SK-N-MC (cell line): ENCODE measurements around the gene ARSB.

Experiments used
- DNase-seq: peaks from one replicate; pipeline ENCODE4 v3.0.0-alpha.2; 2011; ENCODE audit warnings: low read depth, low spot score
- H3K27ac ChIP-seq: fragments of 200-600 bp; sonication (generic); 2 replicates; pipeline ENCODE4 v1.5.1; 2016; ENCODE audit warnings: mixed run types
- H3K36me3 ChIP-seq: fragments of 200-600 bp; sonication (generic); 2 replicates; pipeline ENCODE4 v1.6.1; 2017; ENCODE audit warnings: antibody characterized with exemption, low read length, mixed read lengths; ENCODE audit not compliant: insufficient read depth
- H3K4me3 ChIP-seq: fragments of 200-600 bp; sonication (generic); 2 replicates; pipeline ENCODE4 v1.5.1; 2016
- H3K9ac ChIP-seq: fragments of 200-600 bp; sonication (generic); 2 replicates; pipeline ENCODE4 v1.8.0; 2017; ENCODE audit warnings: mixed run types, mixed read lengths; ENCODE audit not compliant: insufficient read length
- H3K9me3 ChIP-seq: fragments of 200-600 bp; sonication (generic); 2 replicates; pipeline ENCODE4 v1.6.1; 2017; ENCODE audit warnings: low read depth, mild to moderate bottlenecking, antibody characterized with exemption, low read length, moderate library complexity, mixed read lengths
- EZH2 ChIP-seq: fragments of 200-600 bp; sonication (generic); IDR thresholded peaks from one replicate; pipeline ENCODE4 v1.6.1; 2017; ENCODE audit warnings: antibody characterized with exemption
- FOXP2 ChIP-seq: optimal IDR thresholded peaks from 2 replicates; pipeline ENCODE3; 2011; ENCODE audit warnings: mild to moderate bottlenecking, moderate library complexity; ENCODE audit not compliant: insufficient read depth; ENCODE audit errors: extremely low read length, control extremely low read depth
- POLR2AphosphoS5 ChIP-seq: IDR thresholded peaks from 2 replicates; pipeline ENCODE4 v1.6.1; 2012; ENCODE audit warnings: mild to moderate bottlenecking, low read depth, low read length, borderline replicate concordance

The ARSB gene

GRCh38 chr5:78830528-78831046 lies 154.5 kb downstream of the ARSB start:
- Histone ChIP-seq H3K27ac (no peak overlapping the region), H3K9ac (no peak overlapping the region), H3K9me3 (no peaks in the 10 kb centered on the region), H3K36me3 (no peaks in the 10 kb centered on the region), H3K4me3 (no peak overlapping the region)
- no peak for DNase-seq
- no peak for TF ChIP-seq EZH2
- TF ChIP-seq FOXP2 = no peak
- no peak for TF ChIP-seq POLR2AphosphoS5

DNA sequence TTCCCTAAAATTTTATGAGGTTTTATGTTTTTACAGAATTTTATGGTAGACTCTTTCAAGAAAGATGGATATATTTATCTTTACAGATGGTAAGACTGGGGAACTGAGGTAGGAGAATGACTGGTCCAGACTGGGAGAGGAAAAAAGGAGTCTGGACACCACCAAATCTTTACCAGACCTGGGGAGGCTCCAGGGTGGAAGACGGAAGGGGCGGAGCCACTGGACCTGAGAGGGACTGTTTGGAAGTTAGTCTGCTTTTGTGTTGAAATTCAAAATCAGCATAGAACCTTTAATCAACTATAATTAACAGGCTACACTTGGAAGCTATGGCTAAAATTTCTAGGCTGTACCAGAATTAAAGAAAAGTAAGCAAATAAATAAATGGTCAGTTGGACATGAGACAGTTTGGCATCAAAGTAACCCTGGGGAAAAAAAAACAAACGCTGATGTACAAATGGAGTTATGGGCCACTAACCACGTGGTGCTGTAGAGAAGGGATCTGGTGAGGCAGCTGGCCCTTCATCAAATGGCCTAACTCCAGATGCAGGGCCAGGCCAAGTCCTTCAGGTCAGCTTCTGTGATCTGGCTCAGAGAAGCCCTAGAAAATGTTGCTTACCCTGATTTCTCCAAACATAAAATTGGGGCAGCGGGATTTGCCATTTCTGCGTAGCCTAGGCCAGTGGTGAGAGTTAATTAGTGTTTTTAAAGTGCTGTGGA lies 155.1 kb downstream of the ARSB start:
- H3K4me3 ChIP-seq = no peak overlapping the region
- TF ChIP-seq EZH2 (no peak), POLR2AphosphoS5 (no peak), FOXP2 (no peak)
- no peaks in the 10 kb centered on the region for H3K36me3 ChIP-seq
- no peaks in the 10 kb centered on the region for H3K9me3 ChIP-seq
- H3K9ac ChIP-seq = no peak overlapping the region
- no peak overlapping the region for H3K27ac ChIP-seq
- no peak for DNase-seq

DNA sequence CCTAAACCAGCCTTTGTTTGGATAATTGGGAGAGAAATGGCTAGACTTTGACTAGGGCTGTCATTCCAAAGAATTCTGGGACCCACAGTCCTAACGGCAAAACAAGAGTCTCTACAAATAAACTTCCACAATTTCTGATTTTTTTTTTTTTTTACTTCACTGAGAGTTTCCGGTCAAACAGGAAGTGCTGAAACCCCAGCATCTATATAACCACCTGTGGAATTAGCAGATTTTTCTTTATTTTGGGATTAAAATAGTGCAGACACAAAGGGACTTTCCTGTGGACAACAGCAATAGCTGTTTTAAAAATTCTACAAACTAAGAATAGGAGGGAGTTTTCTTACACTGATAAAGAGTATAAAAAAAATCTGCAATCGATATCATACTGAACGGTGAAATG lies 157.4 kb downstream of the ARSB start:
- TF ChIP-seq POLR2AphosphoS5 = no peak
- TF ChIP-seq EZH2 = no peak
- TF ChIP-seq FOXP2 = no peak
- H3K9ac ChIP-seq = no peak overlapping the region
- H3K4me3 ChIP-seq = no peak overlapping the region
- no peak for DNase-seq
- no peaks in the 10 kb centered on the region for H3K36me3 ChIP-seq
- no peak overlapping the region for H3K27ac ChIP-seq
- no peaks in the 10 kb centered on the region for H3K9me3 ChIP-seq

GRCh38 chr5:78824831-78825281 lies 160.3 kb downstream of the ARSB start:
- Histone ChIP-seq H3K9me3 (no peaks in the 10 kb centered on the region), H3K36me3 (no peaks in the 10 kb centered on the region), H3K4me3 (no peak overlapping the region), H3K27ac (peak overlapping the region; percentile 16; the same call in 1 of the 2 replicates), H3K9ac (no peak overlapping the region)
- no peak for TF ChIP-seq POLR2AphosphoS5
- no peak for TF ChIP-seq EZH2
- TF ChIP-seq FOXP2 = no peak
- no peak for DNase-seq

GRCh38 chr5:78823196-78823595 lies 161.9 kb downstream of the ARSB start:
- DNase-seq = no peak
- no peak for TF ChIP-seq POLR2AphosphoS5
- TF ChIP-seq EZH2 = no peak
- TF ChIP-seq FOXP2 = no peak
- H3K9ac ChIP-seq = no peak overlapping the region
- H3K36me3 ChIP-seq = no peaks in the 10 kb centered on the region
- H3K4me3 ChIP-seq = no peak overlapping the region
- no peaks in the 10 kb centered on the region for H3K9me3 ChIP-seq
- H3K27ac ChIP-seq = no peak overlapping the region

DNA sequence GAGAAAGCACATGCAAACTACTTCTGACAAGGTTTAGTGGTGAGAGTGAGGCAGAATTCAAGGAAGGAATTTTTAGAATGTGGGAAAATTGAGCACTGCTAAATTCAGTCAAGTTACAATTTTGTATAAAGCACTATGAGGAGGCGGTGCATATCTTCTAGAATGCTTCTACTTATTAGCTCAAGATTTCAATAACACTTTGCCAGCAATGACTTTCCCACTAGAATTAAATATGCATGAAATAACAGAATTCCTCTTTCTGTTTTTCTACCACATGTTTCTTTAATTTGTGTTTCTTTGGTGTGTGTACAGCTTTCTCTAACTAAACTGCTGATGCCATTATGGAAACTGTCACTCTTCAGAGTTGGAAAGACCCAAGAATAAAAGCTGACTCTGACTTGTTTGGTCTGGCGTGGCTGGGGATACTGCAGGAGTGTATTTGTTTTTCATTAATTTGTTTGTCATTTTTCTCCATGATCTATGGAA lies 163.5 kb downstream of the ARSB start:
- no peak overlapping the region for H3K9ac ChIP-seq
- H3K4me3 ChIP-seq = no peak overlapping the region
- no peaks in the 10 kb centered on the region; the same call in 1 of the 2 replicates for H3K9me3 ChIP-seq
- TF ChIP-seq POLR2AphosphoS5 (no peak), EZH2 (no peak), FOXP2 (no peak)
- H3K36me3 ChIP-seq = no peaks in the 10 kb centered on the region
- H3K27ac ChIP-seq = peak overlapping the region; percentile 63
- DNase-seq = no peak

GRCh38 chr5:78819707-78820106 lies 165.4 kb downstream of the ARSB start:
- H3K9ac ChIP-seq = no peak overlapping the region
- no peak overlapping the region for H3K27ac ChIP-seq
- DNase-seq = no peak
- no peak overlapping the region for H3K4me3 ChIP-seq
- no peaks in the 10 kb centered on the region; the same call in 1 of the 2 replicates for H3K9me3 ChIP-seq
- H3K36me3 ChIP-seq = no peaks in the 10 kb centered on the region
- TF ChIP-seq FOXP2 (no peak), EZH2 (no peak), POLR2AphosphoS5 (no peak)

DNA sequence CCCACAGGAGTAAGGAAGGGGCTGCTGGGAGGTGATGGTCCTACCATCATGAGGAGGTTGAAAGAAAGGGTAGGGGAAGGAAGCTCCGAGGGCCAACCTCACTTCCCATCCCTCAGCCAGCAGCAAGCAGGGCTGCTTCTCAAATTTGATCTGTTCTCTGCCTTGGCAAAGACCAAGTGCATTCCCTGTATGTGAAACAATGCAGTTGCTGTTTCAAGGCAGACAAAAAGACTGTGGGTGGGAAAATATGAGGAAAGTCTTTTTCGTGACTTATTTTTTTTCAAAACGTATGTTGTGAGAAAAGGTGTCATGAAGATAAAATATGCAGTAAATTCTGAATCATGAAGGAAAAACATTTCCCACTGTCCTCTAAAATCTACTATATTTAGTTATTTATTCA lies 165.9 kb downstream of the ARSB start:
- H3K9ac ChIP-seq = no peak overlapping the region
- no peak overlapping the region for H3K27ac ChIP-seq
- H3K9me3 ChIP-seq = no peaks in the 10 kb centered on the region; the same call in 1 of the 2 replicates
- DNase-seq = no peak
- no peak overlapping the region for H3K4me3 ChIP-seq
- H3K36me3 ChIP-seq = no peaks in the 10 kb centered on the region
- TF ChIP-seq FOXP2 (no peak), EZH2 (no peak), POLR2AphosphoS5 (no peak)

DNA sequence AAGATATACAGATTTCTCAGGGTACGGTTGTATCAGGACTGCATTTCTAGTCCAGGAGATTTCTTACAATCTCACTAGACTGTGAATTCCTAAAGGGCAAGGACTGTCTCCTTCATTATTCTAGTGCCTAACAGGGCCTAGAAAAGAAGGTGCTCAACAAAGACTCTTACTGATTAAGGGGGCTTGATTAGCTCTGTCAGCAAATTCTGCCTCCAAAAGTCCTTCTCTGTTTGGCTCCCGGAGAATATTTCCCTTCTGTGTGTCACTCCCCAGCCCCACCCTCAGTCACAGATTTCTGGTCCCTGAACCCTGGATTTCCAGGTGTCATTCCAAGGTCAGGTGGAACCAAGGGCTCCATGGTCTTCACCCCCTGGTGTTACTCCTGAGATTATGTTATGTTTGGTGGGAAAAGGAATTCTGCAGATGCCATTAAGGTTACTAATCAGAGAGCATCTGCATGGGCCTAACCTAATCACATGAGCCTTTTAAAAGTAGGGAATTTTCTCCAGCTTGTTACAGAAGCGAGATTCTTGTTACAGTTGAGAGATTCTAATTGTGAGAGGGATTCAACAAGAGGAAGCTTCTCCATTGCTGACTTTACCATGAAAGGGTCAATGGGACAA lies 168.9 kb downstream of the ARSB start:
- no peak for DNase-seq
- Histone ChIP-seq H3K9me3 (no peaks in the 10 kb centered on the region; the same call in 1 of the 2 replicates), H3K9ac (no peak overlapping the region), H3K4me3 (no peak overlapping the region), H3K36me3 (no peaks in the 10 kb centered on the region), H3K27ac (no peak overlapping the region)
- TF ChIP-seq POLR2AphosphoS5 = no peak
- TF ChIP-seq FOXP2 = no peak
